BJ (cell line): ENCODE results near the gene IFITM10. TPM values are rescaled to one million over a fixed set of nuclear protein-coding genes. Genes with fewer than 3 reads are reported as not detected.

Experiments used
- CTCF ChIA-PET: fragments of 350-600 bp; formaldehyde crosslinking; extraction: SDS; loops from one replicate; lab custom pipeline; 2021; ENCODE audit warnings: antibody characterized with exemption, inconsistent platforms; lab: Yijun Ruan, JAX
- POLR2A ChIA-PET: fragments of 300-600 bp; sonication (Branson Sonifier 250); formaldehyde crosslinking; extraction: SDS; loops from one replicate; lab custom pipeline; 2021; ENCODE audit warnings: antibody characterized with exemption; lab: Charles Lee
- DNase-seq: peaks from one replicate; pipeline ENCODE4 v3.0.0-alpha.2; 2011; ENCODE audit warnings: low read depth
- H3K27me3 ChIP-seq: 2 replicates; pipeline ENCODE4 v1.6.0; 2011; ENCODE audit warnings: low read length; ENCODE audit not compliant: control insufficient read depth, insufficient read depth
- H3K36me3 ChIP-seq: 2 replicates; pipeline ENCODE4 v1.5.1; 2011; ENCODE audit warnings: low read length; ENCODE audit not compliant: control insufficient read depth, insufficient read depth
- H3K4me3 ChIP-seq: 2 replicates; pipeline ENCODE4 v1.5.1; 2011; ENCODE audit warnings: low read depth, mild to moderate bottlenecking, control low read depth, low read length
- CTCF ChIP-seq: IDR thresholded peaks from 2 replicates; pipeline ENCODE4 v1.5.1; 2011; ENCODE audit warnings: low read depth, mild to moderate bottlenecking, control low read depth, inconsistent platforms, low read length, moderate library complexity; ENCODE audit not compliant: insufficient read depth
- polyA plus RNA-seq: library from polyadenylated mRNA; depleted of rRNA; stranded (reverse); fragments of >200 nt; gene quantifications from 2 replicates; pipeline ENCODE4 v1.2.3, GENCODE V29; 2011

Gene IFITM10
- polyA plus RNA-seq, 1 experiment = 0.22 TPM

GRCh38 chr11:1763336-1763795, 13.0 kb upstream of the IFITM10 start:
- TF ChIP-seq CTCF = no peak
- peak overlapping the region; percentile 95 for H3K4me3 ChIP-seq
- no peak for DNase-seq
- peaks cover 7% of the 10 kb centered on the region for H3K36me3 ChIP-seq
- POLR2A ChIA-PET = no interaction called here
- CTCF ChIA-PET = interaction anchor here (4.1 kb wide), 1 partner anchor 69 kb away, joined by 18 read pairs; no protein-coding TSS in a partner anchor
- no peaks in the 10 kb centered on the region for H3K27me3 ChIP-seq

GRCh38 chr11:1762537-1763302, 12.3 kb upstream of the IFITM10 start:
- ChIA-PET POLR2A (no interaction called here), CTCF (interaction anchor here (4.1 kb wide), 1 partner anchor 70 kb away, joined by 18 read pairs; no protein-coding TSS in a partner anchor)
- H3K36me3 ChIP-seq = peaks cover 7% of the 10 kb centered on the region
- no peaks in the 10 kb centered on the region for H3K27me3 ChIP-seq
- TF ChIP-seq CTCF = no peak
- H3K4me3 ChIP-seq = peak overlapping the region; percentile 95
- DNase-seq = no peak

GRCh38 chr11:1761857-1762536, 11.6 kb upstream of the IFITM10 start:
- Histone ChIP-seq H3K4me3 (no peak overlapping the region), H3K36me3 (peaks cover 14% of the 10 kb centered on the region), H3K27me3 (no peaks in the 10 kb centered on the region)
- POLR2A ChIA-PET = no interaction called here
- no peak for DNase-seq
- CTCF ChIA-PET = interaction anchor here (4.1 kb wide), 1 partner anchor 70 kb away, joined by 18 read pairs; no protein-coding TSS in a partner anchor
- no peak for TF ChIP-seq CTCF

DNA sequence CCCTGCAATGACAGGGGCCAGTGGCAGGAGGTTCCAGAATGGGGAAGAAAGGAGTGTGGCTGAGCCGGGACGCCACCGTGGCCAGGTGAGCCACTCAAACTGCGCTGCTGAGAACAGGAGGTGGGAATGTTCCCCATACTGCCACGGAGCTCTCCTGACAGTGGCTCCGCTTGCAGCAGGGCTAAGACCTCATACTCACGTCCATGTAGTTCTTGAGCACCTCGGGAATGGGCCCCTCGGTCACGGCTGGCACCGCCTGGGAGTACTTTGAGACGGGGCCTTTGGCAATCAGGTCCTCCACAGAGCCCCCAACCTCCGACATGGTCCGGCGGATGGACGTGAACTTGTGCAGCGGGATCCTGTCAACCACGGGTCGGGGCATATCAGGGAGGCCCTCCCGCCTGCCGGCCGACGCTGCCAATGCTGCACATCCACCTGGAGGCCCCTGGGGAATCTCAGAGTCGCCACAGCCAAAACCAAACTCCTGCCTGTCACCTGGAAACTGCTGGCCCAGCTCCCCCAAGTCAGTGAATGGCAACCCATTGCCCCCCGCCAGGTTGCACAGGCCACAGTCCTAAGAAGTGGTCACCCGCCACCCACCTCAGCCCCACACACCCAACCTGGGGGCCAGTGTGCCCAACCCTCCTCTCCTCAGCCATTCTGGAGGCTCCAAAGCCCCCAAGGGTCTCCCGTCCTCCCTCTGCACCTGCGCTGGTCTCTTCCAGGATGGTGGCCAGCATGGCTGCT, 10.9 kb upstream of the IFITM10 start:
- ChIA-PET POLR2A (no interaction called here), CTCF (interaction anchor here (4.1 kb wide), 1 partner anchor 71 kb away, joined by 18 read pairs; no protein-coding TSS in a partner anchor)
- no peak for TF ChIP-seq CTCF
- no peaks in the 10 kb centered on the region for H3K27me3 ChIP-seq
- no peak overlapping the region for H3K4me3 ChIP-seq
- DNase-seq = no peak
- peaks cover 14% of the 10 kb centered on the region for H3K36me3 ChIP-seq
